K562 (cell line): ENCODE measurements around the gene RAPGEF5. TPM values are rescaled to one million over a fixed set of nuclear protein-coding genes. Genes with fewer than 3 reads are reported as not detected.

Experiments used
- ATAC-seq: fragments of 200-7000 bp; cut with Tn5 transposase; 3 replicates; pipeline ENCODE4 v1.9.1; 2020; ENCODE audit warnings: moderate library complexity
- BruUV-seq: library from RNA; stranded (reverse); fragments of 400-500 nt; replicated peaks from 2 replicates; lab custom pipeline; 2021; lab: Mats Ljungman, UMichigan
- CTCF ChIA-PET: fragments of 300-600 bp; formaldehyde crosslinking; extraction: SDS; loops from one replicate; lab custom pipeline; 2021; ENCODE audit warnings: low intra/inter-chr PET ratio; lab: Yijun Ruan, JAX
- POLR2A ChIA-PET: fragments of 300-600, 350-650 bp; sonication (Branson Sonifier 250); formaldehyde crosslinking; extraction: SDS; loops from one replicate; lab custom pipeline; 2021; ENCODE audit warnings: antibody characterized with exemption, inconsistent platforms; lab: Yijun Ruan, JAX
- DNase-seq, 4 experiments: peaks; one replicate each; pipeline versions ENCODE4 v3.0.0 to v3.0.0-alpha.2; 2011 to 2018; ENCODE audit warnings: low spot score in 3 of 4, mixed read lengths in 3 of 4; ENCODE audit errors: extremely low read depth in 1 of 4
- FAIRE-seq: peaks from 2 replicates; lab custom pipeline; 2011; peaks lifted over from hg19 to GRCh38; lab: Jason Lieb, UNC
- H2AFZ ChIP-seq: 2 replicates; pipeline ENCODE4 v1.6.0; 2011; ENCODE audit warnings: low read depth, low read length, control low read depth, inconsistent platforms
- H3K27ac ChIP-seq: fragments of 200-600 bp; 3 replicates; pipeline ENCODE4 v1.8.0; 2011; ENCODE audit warnings: low read depth, mild to moderate bottlenecking, control low read depth, inconsistent platforms, low read length, moderate library complexity, mixed read lengths; ENCODE audit errors: extremely low read depth
- H3K27me3 ChIP-seq, 2 experiments: fragments of 300-600 bp in 1 of 2; 2 replicates in 1 of 2; 3 replicates in 1 of 2; pipeline versions ENCODE4 v1.6.0 to v1.8.0; 2011; ENCODE audit warnings: inconsistent platforms in 2 of 2, low read length in 2 of 2, mild to moderate bottlenecking in 1 of 2, mixed read lengths in 1 of 2, moderate library complexity in 1 of 2; ENCODE audit not compliant: control insufficient read depth in 2 of 2, insufficient read depth in 2 of 2
- H3K36me3 ChIP-seq: fragments of 300-600 bp; 3 replicates; pipeline ENCODE4 v1.8.0; 2011; ENCODE audit warnings: mild to moderate bottlenecking, low read length, inconsistent platforms; ENCODE audit not compliant: control insufficient read depth, insufficient read depth
- H3K4me1 ChIP-seq, 2 experiments: fragments of 200-600 bp in 1 of 2; replicated peaks in 1 of 2; 2 replicates in 1 of 2; 3 replicates in 1 of 2; pipeline versions ENCODE4 v1.5.1 to v1.8.0; 2011; ENCODE audit warnings: inconsistent platforms in 2 of 2, low read length in 2 of 2, mild to moderate bottlenecking in 1 of 2, mixed read lengths in 1 of 2, moderate library complexity in 1 of 2; ENCODE audit not compliant: control insufficient read depth in 2 of 2, insufficient read depth in 2 of 2
- H3K4me2 ChIP-seq: 2 replicates; pipeline ENCODE4 v1.6.1; 2011; ENCODE audit warnings: low read length, control low read depth, inconsistent platforms, mixed read lengths; ENCODE audit not compliant: insufficient read depth
- H3K4me3 ChIP-seq: fragments of 200-600 bp; sonication (generic), shearing (Covaris generic); 2 replicates; pipeline ENCODE4 v1.5.1; 2016; ENCODE audit warnings: control low read depth, inconsistent platforms
- H3K79me2 ChIP-seq: fragments of 200-600 bp; 3 replicates; pipeline ENCODE4 v1.8.0; 2011; ENCODE audit warnings: low read length, inconsistent platforms; ENCODE audit not compliant: control insufficient read depth, insufficient read depth
- H3K9ac ChIP-seq, 2 experiments: 2 replicates each; pipeline versions ENCODE4 v1.6.0 to v1.6.1; 2011; ENCODE audit warnings: low read depth in 2 of 2, low read length in 2 of 2, control low read depth in 1 of 2, inconsistent platforms in 1 of 2, mild to moderate bottlenecking in 1 of 2, mixed read lengths in 1 of 2; ENCODE audit not compliant: insufficient read depth in 1 of 2
- H3K9me1 ChIP-seq: one replicate; pipeline ENCODE4 v1.6.0; 2011; ENCODE audit warnings: inconsistent platforms, mild to moderate bottlenecking, low read length, moderate library complexity; ENCODE audit not compliant: control insufficient read depth, insufficient read depth
- H3K9me3 ChIP-seq: replicated peaks from 2 replicates; pipeline ENCODE4 v1.5.1; 2011; ENCODE audit warnings: low read depth, low read length, inconsistent platforms; ENCODE audit not compliant: control insufficient read depth, insufficient read depth
- H4K20me1 ChIP-seq: replicated peaks from 2 replicates; pipeline ENCODE4 v1.6.1; 2011; ENCODE audit warnings: low read length, inconsistent platforms, mixed read lengths; ENCODE audit not compliant: control insufficient read depth, insufficient read depth
- ADNP ChIP-seq: fragments of 200-800 bp; sonication (Bioruptor generic); IDR thresholded peaks from 2 replicates; pipeline ENCODE4 v1.6.1; 2016; ENCODE audit warnings: missing genetic modification characterization, missing compliant biosample characterization
- BCOR ChIP-seq: fragments of 450-650 bp; IDR thresholded peaks from 2 replicates; pipeline ENCODE4 v1.6.1; 2016
- FOXJ3 ChIP-seq: sonication (generic); formaldehyde crosslinking; IDR thresholded peaks from 2 replicates; pipeline ENCODE4 v1.4.0; 2020; ENCODE audit warnings: mild to moderate bottlenecking, missing genetic modification reagents
- KDM1A ChIP-seq, 2 experiments: fragments of 450-650 bp; IDR thresholded peaks; 2 replicates each; pipeline ENCODE4 v1.6.1; 2016; ENCODE audit warnings: mild to moderate bottlenecking in 2 of 2
- KDM4B ChIP-seq, 2 experiments: fragments of 450-650 bp in 1 of 2; sonication (generic) in 1 of 2; IDR thresholded peaks; 2 replicates each; pipeline ENCODE4 v1.6.1; 2016 to 2017; ENCODE audit warnings: borderline replicate concordance in 2 of 2, antibody characterized with exemption in 1 of 2, low read depth in 1 of 2, mild to moderate bottlenecking in 1 of 2
- NUFIP1 ChIP-seq: fragments of 450-650 bp; IDR thresholded peaks from 2 replicates; pipeline ENCODE4 v1.6.1; 2018; ENCODE audit not compliant: partially characterized antibody
- RBM15 ChIP-seq: fragments of 200-400 bp; formaldehyde crosslinking; IDR thresholded peaks from 2 replicates; pipeline ENCODE4 v1.6.1; 2018; ENCODE audit warnings: mild to moderate bottlenecking, low read length, moderate library complexity; ENCODE audit not compliant: insufficient read depth
- RBM25 ChIP-seq: fragments of 200-400 bp; formaldehyde crosslinking; IDR thresholded peaks from 2 replicates; pipeline ENCODE4 v1.6.1; 2018; ENCODE audit warnings: low read length, low read depth, moderate library complexity; ENCODE audit not compliant: severe bottlenecking
- ZBTB2 ChIP-seq: fragments of 450-650 bp; IDR thresholded peaks from 2 replicates; pipeline ENCODE4 v1.6.1; 2016; ENCODE audit warnings: antibody characterized with exemption
- ZNF668 ChIP-seq: fragments of 250-450 bp; sonication (Bioruptor Pico); IDR thresholded peaks from 2 replicates; pipeline ENCODE4 v1.8.0; 2022; ENCODE audit warnings: mild to moderate bottlenecking, inconsistent platforms
- WGBS: fragments of 100-300 bp; shearing (Covaris generic); methylation state at CpG from one replicate; pipeline ENCODE4 v1.1.6; 2016; ENCODE audit warnings: low coverage, mixed read lengths; ENCODE audit not compliant: insufficient coverage; ENCODE audit errors: missing lambda C conversion rate; 5-methylcytosine and 5-hydroxymethylcytosine counted together
- in situ Hi-C: fragments of 300-500 bp; cut with MboI; formaldehyde crosslinking; loops from 4 replicates; pipeline ENCODE4 v1.15.0; 2018; ENCODE audit warnings: inconsistent platforms, mixed read lengths
- intact Hi-C: fragments of 100-400 bp; cut with micrococcal nuclease; formaldehyde crosslinking; loops from 2 replicates; pipeline ENCODE4 v1.14.2; 2022
- polyA plus RNA-seq, 8 experiments: library from polyadenylated mRNA; depleted of rRNA in 4 of 8; stranded (reverse) in 5 of 8; unstranded in 3 of 8; fragments of >200 nt; fragmentation: Nextera tagmentation in 2 of 8; fragmentation: Illumina TruSeq in 1 of 8; extraction: Ambion mirVana in 2 of 8; extraction: Trizol in 1 of 8; gene quantifications; 2 replicates each; pipeline versions ENCODE4 v1.2.1 to v1.2.3, GENCODE V29; 2011 to 2014; ENCODE audit warnings: inconsistent platforms in 1 of 8, missing spikeins in 1 of 8
- total RNA-seq, 7 experiments: library from RNA; depleted of rRNA in 6 of 7; stranded (reverse); fragments of >200 nt in 6 of 7; fragmentation: Illumina TruSeq in 2 of 7; extraction: Trizol in 2 of 7; gene quantifications; 2 replicates each; pipeline versions ENCODE4 v1.2.1 to v1.2.3, GENCODE V29; 2011 to 2021; ENCODE audit warnings: low replicate concordance in 1 of 7

The RAPGEF5 gene
- total and polyA plus RNA-seq, 9 of the 15 experiments (the other 6 are each of a cell fraction or from before 2014, with no cell fraction given) = 0.39 to 2.0 (median 1.1) TPM

DNA sequence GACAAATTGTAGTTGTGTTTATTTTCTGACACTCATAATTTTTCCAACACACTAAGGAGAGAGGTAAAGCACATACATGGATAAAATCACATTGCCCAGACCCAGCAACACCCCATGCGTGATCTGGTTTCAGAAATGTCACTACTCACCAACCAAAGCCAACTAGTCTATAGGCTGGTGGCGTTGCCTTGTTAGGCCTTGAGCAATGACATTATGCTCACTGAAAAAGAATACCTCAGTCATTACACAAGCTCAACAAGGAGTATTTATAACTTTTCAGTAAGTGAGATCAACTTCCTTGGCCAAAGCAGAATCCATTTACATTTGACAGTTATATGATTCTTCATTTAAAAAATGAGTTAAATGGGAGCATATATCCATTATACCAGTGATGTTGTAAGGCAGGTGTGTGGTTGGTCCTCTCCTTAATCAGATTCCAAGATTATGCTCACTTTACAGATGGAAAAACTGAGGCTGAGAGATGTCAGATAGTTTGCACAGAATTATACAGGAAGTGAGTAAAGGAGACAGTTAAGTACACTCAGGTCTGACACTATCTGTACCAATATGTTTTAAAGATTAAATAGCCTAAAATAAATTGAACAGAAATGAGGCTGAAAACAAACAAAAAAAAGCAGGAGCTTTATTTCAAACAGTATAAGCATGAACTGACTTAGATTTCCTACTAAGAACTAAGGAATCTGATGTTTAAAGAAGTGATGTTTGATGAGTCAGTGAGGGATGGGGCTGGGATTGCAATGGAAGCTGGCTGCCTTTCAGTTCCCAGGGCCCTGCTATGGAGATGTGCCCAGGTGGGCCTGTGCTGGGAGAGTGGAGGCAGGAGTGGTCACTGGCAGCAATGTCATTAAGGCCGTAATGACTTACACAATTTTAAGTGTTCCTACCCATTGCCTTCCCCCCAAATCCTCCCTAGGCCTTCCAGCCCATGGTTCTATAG lies 118.3 kb downstream of the RAPGEF5 start (continued):
- no peak for TF ChIP-seq NUFIP1
- TF ChIP-seq ZNF668 = no peak
- TF ChIP-seq FOXJ3 = no peak
- TF ChIP-seq RBM25 = peak; percentile 53
- TF ChIP-seq RBM15 = no peak

DNA sequence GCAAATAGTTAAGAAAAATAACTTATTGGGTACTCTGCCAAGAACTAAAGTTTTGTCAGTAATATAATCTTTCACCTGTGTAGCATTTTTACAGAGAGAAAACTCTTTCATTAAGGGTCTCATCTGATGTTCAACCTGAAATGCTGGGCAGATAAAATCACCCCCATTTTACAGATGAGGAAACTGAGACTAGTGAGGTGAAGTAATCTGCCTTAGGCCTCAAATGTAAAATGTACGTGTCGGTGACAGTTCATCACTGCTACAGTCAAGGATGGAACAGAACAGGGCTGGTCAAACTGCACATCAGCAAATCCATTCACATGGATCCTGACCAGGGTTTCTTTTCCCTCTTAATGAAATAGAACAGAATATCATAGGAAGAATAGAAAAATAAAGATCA lies 121.8 kb downstream of the RAPGEF5 start:
- CTCF ChIA-PET = no interaction called here
- no peak for ATAC-seq
- Histone ChIP-seq H3K9ac (no peak overlapping the region), H3K27me3 (no peaks in the 10 kb centered on the region), H3K27ac (no peak overlapping the region), H3K36me3 (no peaks in the 10 kb centered on the region), H3K4me1 (peaks cover 0 to 6% of the 10 kb centered on the region in 2 experiments; a peak in 1 of 5 replicates), H3K9me1 (no peaks in the 10 kb centered on the region), H3K9me3 (no peaks in the 10 kb centered on the region), H3K4me2 (no peak overlapping the region), H2AFZ (no peak overlapping the region), H3K79me2 (no peaks in the 10 kb centered on the region), H3K4me3 (no peak overlapping the region), H4K20me1 (no peaks in the 10 kb centered on the region)
- WGBS = 50% methylated on average over 2 of the region's 2 CpGs
- POLR2A ChIA-PET = no interaction called here
- in situ Hi-C loops (no loop called here), intact Hi-C loops (no loop called here)
- DNase-seq = no peak
- TF ChIP-seq ZBTB2 (no peak), RBM25 (peak; percentile 92), BCOR (0 out of 2 replicates have a peak, but pooled peaks have one; percentile 59), ADNP (tag) (peak; percentile 55), KDM4B (IDR thresholded peaks at IDR 0.05; ENCODE audit: borderline replicate concordance in 2 of 2, low read depth in 1 of 2) (no peak), KDM1A (IDR thresholded peaks at IDR 0.05) (0 out of 4 replicates have a peak, but pooled peaks of 1 of the 2 experiments have one; percentile 10)
- no peak for FAIRE-seq
- BruUV-seq = no TSS peak
